ENCODE results near the gene SOCS6. TPM values are rescaled to one million over a fixed set of nuclear protein-coding genes. Genes with fewer than 3 reads are reported as not detected.

The SOCS6 gene
- total and polyA plus RNA-seq, 4 donors: 5.9 to 21.4 (median 12.5) TPM

- ATAC-seq (ENCODE audit: insufficient read depth, low FRiP score): no peak
- no peak for TF ChIP-seq CTCF (IDR thresholded peaks at IDR 0.05; ENCODE audit: control extremely low read depth, extremely low read depth)
- Histone ChIP-seq H3K9ac (ENCODE audit: insufficient read depth in 1 of 2, low read length in 2 of 2) (no peak overlapping the region), H3K4me1 (ENCODE audit: control insufficient read depth in 5 of 5, insufficient read depth in 5 of 5, low read length in 5 of 5) (peaks cover 0 to 8% (median 0%) of the 10 kb centered on the region in 5 donors), H3K27me3 (ENCODE audit: control insufficient read depth in 3 of 3, insufficient read depth in 3 of 3, low read length in 2 of 3) (no peaks in the 10 kb centered on the region), H3K36me3 (ENCODE audit: control insufficient read depth in 4 of 4, insufficient read depth in 4 of 4, low read length in 4 of 4) (no peaks in the 10 kb centered on the region), H3K27ac (ENCODE audit: low read depth in 1 of 2, low read length in 1 of 2) (no peak overlapping the region), H3K4me3 (no peak overlapping the region), H3K9me3 (ENCODE audit: control insufficient read depth in 4 of 4, insufficient read depth in 3 of 4, low read length in 3 of 4) (no peaks in the 10 kb centered on the region)
- DNase-seq: no peak
- WGBS, 2 donors: 62 to 72% methylated on average over 5 of the region's 5 CpGs
Measured at GRCh38 chr18:70373042-70373519, 84.2 kb downstream of the SOCS6 start.

- ATAC-seq (ENCODE audit: insufficient read depth, low FRiP score) (no peak), DNase-seq (no peak)
- no peaks in the 10 kb centered on the region for H3K9me3 ChIP-seq (ENCODE audit: control insufficient read depth in 4 of 4, insufficient read depth in 3 of 4, low read length in 3 of 4)
- no peaks in the 10 kb centered on the region for H3K27me3 ChIP-seq (ENCODE audit: control insufficient read depth in 3 of 3, insufficient read depth in 3 of 3, low read length in 2 of 3)
- WGBS, 2 donors: 96 to 97% methylated on average over 2 of the region's 2 CpGs
- peaks cover 0 to 8% (median 0%) of the 10 kb centered on the region in 5 donors for H3K4me1 ChIP-seq (ENCODE audit: control insufficient read depth in 5 of 5, insufficient read depth in 5 of 5, low read length in 5 of 5)
- no peak for TF ChIP-seq CTCF (IDR thresholded peaks at IDR 0.05; ENCODE audit: control extremely low read depth, extremely low read depth)
- no peak overlapping the region for H3K27ac ChIP-seq (ENCODE audit: low read depth in 1 of 2, low read length in 1 of 2)
- no peaks in the 10 kb centered on the region for H3K36me3 ChIP-seq (ENCODE audit: control insufficient read depth in 4 of 4, insufficient read depth in 4 of 4, low read length in 4 of 4)
- H3K4me3 ChIP-seq: no peak overlapping the region
- no peak overlapping the region for H3K9ac ChIP-seq (ENCODE audit: insufficient read depth in 1 of 2, low read length in 2 of 2)
Measured at GRCh38 chr18:70374154-70374553, 85.3 kb downstream of the SOCS6 start.

- 92 to 93% methylated on average over 15 of the region's 15 CpGs for WGBS, 2 donors
- H3K27me3 ChIP-seq (ENCODE audit: control insufficient read depth in 3 of 3, insufficient read depth in 3 of 3, low read length in 2 of 3): no peaks in the 10 kb centered on the region
- DNase-seq: no peak
- no peak for ATAC-seq (ENCODE audit: insufficient read depth, low FRiP score)
- peaks cover 0 to 8% (median 0%) of the 10 kb centered on the region in 5 donors for H3K4me1 ChIP-seq (ENCODE audit: control insufficient read depth in 5 of 5, insufficient read depth in 5 of 5, low read length in 5 of 5)
- H3K9ac ChIP-seq (ENCODE audit: insufficient read depth in 1 of 2, low read length in 2 of 2): no peak overlapping the region
- H3K36me3 ChIP-seq (ENCODE audit: control insufficient read depth in 4 of 4, insufficient read depth in 4 of 4, low read length in 4 of 4): no peaks in the 10 kb centered on the region
- TF ChIP-seq CTCF (IDR thresholded peaks at IDR 0.05; ENCODE audit: control extremely low read depth, extremely low read depth): no peak
- no peak overlapping the region for H3K27ac ChIP-seq (ENCODE audit: low read depth in 1 of 2, low read length in 1 of 2)
- H3K4me3 ChIP-seq: no peak overlapping the region
- H3K9me3 ChIP-seq (ENCODE audit: control insufficient read depth in 4 of 4, insufficient read depth in 3 of 4, low read length in 3 of 4): no peaks in the 10 kb centered on the region
Measured at GRCh38 chr18:70376137-70376913, 87.5 kb downstream of the SOCS6 start.
